ENCODE results near the gene NFIA. TPM values are rescaled to one million over a fixed set of nuclear protein-coding genes. Genes with fewer than 3 reads are reported as not detected.

The NFIA gene
- 3.4 TPM for total RNA-seq (2013)
- polyA plus RNA-seq (1 to 10 TPM; 1.4 to 5.3 (median 2.4) TPM), polyA minus RNA-seq (2.1 and 2.5 TPM in 2 replicates), total RNA-seq (3.2 to 42.3 (median 15.5) reads per million in 11 experiments)

DNA sequence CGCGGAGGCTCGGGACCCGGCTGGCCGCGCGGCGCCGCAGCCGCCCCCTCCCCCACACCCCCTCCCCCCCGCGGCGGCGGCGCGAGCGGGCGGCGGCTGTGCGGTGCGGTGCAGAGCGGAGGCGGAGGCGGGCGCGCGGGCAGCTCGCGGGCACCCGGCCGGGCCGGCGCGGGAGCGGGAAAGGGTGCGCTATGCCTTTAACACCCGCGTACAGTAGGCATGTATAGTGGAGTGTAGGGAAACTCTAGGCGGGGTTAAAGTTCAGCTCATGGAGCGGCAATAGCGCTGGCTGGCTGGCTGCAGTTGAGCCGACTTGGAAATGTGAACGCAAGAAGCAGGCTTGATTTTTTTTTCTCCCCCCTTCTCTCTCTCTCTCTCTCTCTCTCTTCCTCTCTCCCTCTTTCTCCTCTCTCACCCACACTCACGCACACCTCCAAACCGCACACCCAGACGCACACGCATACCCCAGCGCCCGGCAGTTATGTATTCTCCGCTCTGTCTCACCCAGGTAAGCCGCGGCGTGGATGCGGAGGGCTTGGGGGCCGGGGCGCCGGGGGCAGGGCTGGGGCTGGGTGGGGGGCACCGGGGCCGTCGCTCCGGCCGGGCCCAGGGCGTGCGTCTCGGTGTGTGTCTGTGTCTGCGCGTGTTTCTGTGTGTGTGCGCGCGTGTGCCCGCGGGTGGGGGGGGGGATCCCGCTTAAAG lies at the start of gene NFIA:
NFIA (plus strand) TSS at position 251 of the 702 bp plus-strand sequence.
- Mint-ChIP-seq H3K27me3 (ENCODE audit: low read depth in 3 of 3) (peaks cover 7 to 18% (median 10%) of the 10 kb centered on the region in 3 donors), H3K27ac (peak within 1 kb of the TSS in 5 of 7 donors; percentile 21 to 82 (median 60)), H3K36me3 (peaks cover 3 to 4% of the 10 kb centered on the region in 2 donors), H3K4me3 (peak within 1 kb of the TSS; percentile 96 to 97), H3K9me3 (peaks cover 0 to 3% (median 0%) of the 10 kb centered on the region in 7 donors), H3K4me1 (peaks cover 58% of the 10 kb centered on the region)
- Histone ChIP-seq H3K4me2 (replicated peaks; ENCODE audit: extremely low read depth, low read length, poor library complexity, severe bottlenecking) (peak within 1 kb of the TSS; percentile 92), H3K9ac (ENCODE audit: insufficient read depth, low read length, poor library complexity, severe bottlenecking) (peak within 1 kb of the TSS; percentile 73), H3K4me1 (ENCODE audit: control insufficient read depth in 1 of 2, insufficient read depth in 2 of 2, low read length in 2 of 2) (peaks cover 42 to 49% of the 10 kb centered on the region in 2 donors), H3K27me3 (ENCODE audit: control insufficient read depth in 2 of 2, insufficient read depth in 2 of 2, low read length in 2 of 2) (peaks cover 0 to 15% of the 10 kb centered on the region in 2 donors), H4K20me1 (ENCODE audit: insufficient read depth, low read length) (no peaks in the 10 kb centered on the region), H3K27ac (ENCODE audit: low read depth in 1 of 2, low read length in 2 of 2) (peak within 1 kb of the TSS in 1 of 2 donors; percentile 62), H2AFZ (ENCODE audit: insufficient read depth, low read depth, low read length, poor library complexity, severe bottlenecking) (peak within 1 kb of the TSS; percentile 92), H3K4me3 (replicated peaks in 1 of 3; ENCODE audit: low read depth in 2 of 3, low read length in 3 of 3) (peak within 1 kb of the TSS; percentile 70 to 89 (median 89)), H3K79me2 (ENCODE audit: insufficient read depth, low read length) (peaks cover 12% of the 10 kb centered on the region), H3K36me3 (replicated peaks in 1 of 2; ENCODE audit: control insufficient read depth in 1 of 2, insufficient read depth in 2 of 2, low read length in 2 of 2) (no peaks in the 10 kb centered on the region), H3K9me3 (replicated peaks in 1 of 2; ENCODE audit: control insufficient read depth in 1 of 2, insufficient read depth in 1 of 2, low read length in 2 of 2) (no peaks in the 10 kb centered on the region)
- peak in 2 of 3 donors; percentile 26 to 27 for DNase-seq
- WGBS (ENCODE audit: insufficient coverage): 0% methylated on average over 14 of the region's 73 CpGs
- TF ChIP-seq CTCF (IDR thresholded peaks at IDR 0.05): no peak
- intact Hi-C loops (cut with micrococcal nuclease): loop anchor here in 1 of 2 donors (5.0 kb wide), 1 partner anchor 35 kb away; no protein-coding TSS in a partner anchor

DNA sequence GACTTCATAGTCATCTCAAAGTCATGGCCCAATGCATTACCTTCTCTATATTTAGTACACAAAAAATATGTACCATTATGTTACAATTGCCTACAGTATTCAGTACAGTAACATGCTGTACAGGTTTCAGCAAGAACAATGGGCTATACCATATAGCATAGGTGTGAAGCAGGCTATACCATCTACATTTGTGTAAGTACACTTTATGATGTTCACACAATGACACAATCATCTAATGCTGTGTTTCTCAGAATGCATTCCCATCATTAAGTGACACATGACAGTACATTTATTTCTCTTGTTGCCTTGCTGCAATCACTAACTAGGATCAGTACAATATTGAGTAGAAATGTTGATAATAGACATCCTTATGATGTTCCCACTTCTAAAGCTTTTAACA lies 46.5 kb upstream of the NFIA start:
- Histone ChIP-seq H3K36me3 (replicated peaks in 1 of 2; ENCODE audit: control insufficient read depth in 1 of 2, insufficient read depth in 2 of 2, low read length in 2 of 2) (no peaks in the 10 kb centered on the region), H3K79me2 (ENCODE audit: insufficient read depth, low read length) (no peaks in the 10 kb centered on the region), H3K9me3 (replicated peaks in 1 of 2; ENCODE audit: control insufficient read depth in 1 of 2, insufficient read depth in 1 of 2, low read length in 2 of 2) (no peaks in the 10 kb centered on the region), H2AFZ (ENCODE audit: insufficient read depth, low read depth, low read length, poor library complexity, severe bottlenecking) (no peak overlapping the region), H4K20me1 (ENCODE audit: insufficient read depth, low read length) (no peaks in the 10 kb centered on the region), H3K9ac (ENCODE audit: insufficient read depth, low read length, poor library complexity, severe bottlenecking) (no peak overlapping the region), H3K27me3 (ENCODE audit: control insufficient read depth in 2 of 2, insufficient read depth in 2 of 2, low read length in 2 of 2) (no peaks in the 10 kb centered on the region), H3K27ac (ENCODE audit: low read depth in 1 of 2, low read length in 2 of 2) (no peak overlapping the region), H3K4me3 (replicated peaks in 1 of 3; ENCODE audit: low read depth in 2 of 3, low read length in 3 of 3) (no peak overlapping the region), H3K4me1 (ENCODE audit: control insufficient read depth in 1 of 2, insufficient read depth in 2 of 2, low read length in 2 of 2) (no peaks in the 10 kb centered on the region), H3K4me2 (replicated peaks; ENCODE audit: extremely low read depth, low read length, poor library complexity, severe bottlenecking) (no peak overlapping the region)
- Mint-ChIP-seq H3K36me3 (no peaks in the 10 kb centered on the region), H3K4me3 (no peak overlapping the region), H3K27ac (no peak overlapping the region), H3K4me1 (no peaks in the 10 kb centered on the region), H3K9me3 (peaks cover 0 to 7% (median 0%) of the 10 kb centered on the region in 7 donors), H3K27me3 (ENCODE audit: low read depth in 3 of 3) (peaks cover 0 to 4% (median 0%) of the 10 kb centered on the region in 3 donors)
- TF ChIP-seq CTCF (IDR thresholded peaks at IDR 0.05): no peak
- intact Hi-C loops (cut with micrococcal nuclease): loop anchor here in 1 of 2 donors (10.0 kb wide), 1 partner anchor 1061 kb away; no protein-coding TSS in a partner anchor
- no peak for DNase-seq
